Sigmoid colon (tissue), 4 donors: ENCODE data around the gene ELFN2.

ENCODE experiments used
- CTCF ChIP-seq, 4 experiments: fragments of 450-650 bp in 3 of 4; fragments of 200-600 bp in 1 of 4; IDR thresholded peaks; one replicate each; pipeline ENCODE4 v1.5.1; 2016 to 2019; ENCODE audit warnings: antibody characterized with exemption in 4 of 4, mild to moderate bottlenecking in 3 of 4, moderate library complexity in 2 of 4
- EP300 ChIP-seq, 4 donors: sonication (generic); formaldehyde crosslinking; IDR thresholded peaks; one replicate each; pipeline ENCODE4 v1.6.1; 2017; ENCODE audit warnings: antibody characterized with exemption in 4 of 4
- POLR2A ChIP-seq, 2 donors: fragments of 450-650 bp; IDR thresholded peaks; one replicate each; pipeline ENCODE4 v1.6.1; 2016; ENCODE audit warnings: antibody characterized with exemption in 2 of 2, mild to moderate bottlenecking in 2 of 2, moderate library complexity in 2 of 2
- POLR2AphosphoS5 ChIP-seq, 4 donors: sonication (generic); formaldehyde crosslinking; IDR thresholded peaks; one replicate each; pipeline ENCODE4 v1.6.1; 2017; ENCODE audit warnings: antibody characterized with exemption in 4 of 4

DNA sequence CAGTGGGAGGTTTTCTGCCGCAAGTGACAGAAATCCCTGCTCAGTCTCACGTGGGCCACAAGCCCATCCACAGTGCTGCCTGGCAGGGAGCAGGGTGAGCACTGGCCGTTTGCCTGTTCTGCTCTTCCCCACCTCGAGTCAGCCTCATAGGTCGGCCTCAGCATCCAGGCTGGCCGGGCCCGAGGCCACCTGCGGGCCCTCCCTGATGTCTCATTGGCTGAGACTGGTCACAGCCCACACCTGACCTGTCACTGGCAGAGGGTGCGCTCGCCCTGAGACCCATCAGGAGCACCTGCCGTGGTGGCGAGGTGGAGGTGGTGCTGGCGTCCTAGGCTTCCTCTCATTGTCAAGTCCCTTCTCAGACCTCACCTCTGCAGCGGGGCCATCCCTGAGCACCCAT lies 72.1 kb downstream of the ELFN2 start:
- TF ChIP-seq CTCF (IDR thresholded peaks at IDR 0.05): no peak
- TF ChIP-seq POLR2A (IDR thresholded peaks at IDR 0.05): no peak
- no peak for TF ChIP-seq EP300 (IDR thresholded peaks at IDR 0.05)
- TF ChIP-seq POLR2AphosphoS5 (IDR thresholded peaks at IDR 0.05): no peak
